CD14-positive monocyte (primary cell): ENCODE measurements around the gene CD200. TPM values are rescaled to one million over a fixed set of nuclear protein-coding genes. Genes with fewer than 3 reads are reported as not detected.

Experiments
- DNase-seq, 3 donors: peaks; one replicate each; pipeline ENCODE4 v3.0.0-alpha.2; 2011 to 2022
- H2AFZ ChIP-seq: 2 replicates; pipeline ENCODE4 v1.6.0; 2012; ENCODE audit warnings: mild to moderate bottlenecking, low read depth, low read length, inconsistent platforms; ENCODE audit not compliant: insufficient read depth, poor library complexity, severe bottlenecking
- H3K27ac ChIP-seq, 2 donors: 1 replicate in 1 of 2; 2 replicates in 1 of 2; pipeline ENCODE4 v1.5.1; 2012 to 2013; ENCODE audit warnings: low read length in 2 of 2, control low read depth in 1 of 2, inconsistent platforms in 1 of 2, low read depth in 1 of 2, mild to moderate bottlenecking in 1 of 2
- H3K27me3 ChIP-seq, 2 donors: one replicate each; pipeline versions ENCODE4 v1.6.0 to v1.6.1; 2011 to 2013; ENCODE audit warnings: low read length in 2 of 2; ENCODE audit not compliant: control insufficient read depth in 2 of 2, insufficient read depth in 2 of 2
- H3K36me3 ChIP-seq, 2 donors: replicated peaks in 1 of 2; 1 replicate in 1 of 2; 2 replicates in 1 of 2; pipeline versions ENCODE4 v1.5.1 to v1.6.1; 2012 to 2013; ENCODE audit warnings: low read length in 2 of 2, control low read depth in 1 of 2, inconsistent platforms in 1 of 2, mild to moderate bottlenecking in 1 of 2; ENCODE audit not compliant: insufficient read depth in 2 of 2, control insufficient read depth in 1 of 2
- H3K4me1 ChIP-seq, 2 donors: 1 replicate in 1 of 2; 2 replicates in 1 of 2; pipeline versions ENCODE4 v1.5.1 to v1.6.1; 2012 to 2013; ENCODE audit warnings: low read length in 2 of 2, control low read depth in 1 of 2, inconsistent platforms in 1 of 2, mild to moderate bottlenecking in 1 of 2, moderate library complexity in 1 of 2; ENCODE audit not compliant: insufficient read depth in 2 of 2, control insufficient read depth in 1 of 2
- H3K4me2 ChIP-seq: replicated peaks from 2 replicates; pipeline ENCODE3; 2012; ENCODE audit warnings: low read length, moderate library complexity, mild to moderate bottlenecking; ENCODE audit not compliant: poor library complexity, severe bottlenecking; ENCODE audit errors: extremely low read depth
- H3K4me3 ChIP-seq, 3 experiments: fragments of 200-600 bp in 1 of 3; sonication (generic) in 1 of 3; replicated peaks in 1 of 3; 1 replicate in 2 of 3; 2 replicates in 1 of 3; pipeline ENCODE4 v1.5.1; 2011 to 2013; ENCODE audit warnings: low read length in 3 of 3, mild to moderate bottlenecking in 3 of 3, control low read depth in 2 of 3, low read depth in 2 of 3, inconsistent platforms in 1 of 3, moderate library complexity in 1 of 3
- H3K79me2 ChIP-seq: 2 replicates; pipeline ENCODE4 v1.6.0; 2012; ENCODE audit warnings: mild to moderate bottlenecking, control low read depth, inconsistent platforms, low read length, moderate library complexity; ENCODE audit not compliant: insufficient read depth
- H3K9ac ChIP-seq: 2 replicates; pipeline ENCODE4 v1.6.0; 2017; ENCODE audit warnings: low read length, mild to moderate bottlenecking; ENCODE audit not compliant: insufficient read depth, poor library complexity, severe bottlenecking
- H3K9me3 ChIP-seq, 2 donors: replicated peaks in 1 of 2; 1 replicate in 1 of 2; 2 replicates in 1 of 2; pipeline versions ENCODE4 v1.5.1 to v1.6.1; 2012 to 2013; ENCODE audit warnings: low read length in 2 of 2, control low read depth in 1 of 2; ENCODE audit not compliant: control insufficient read depth in 1 of 2, insufficient read depth in 1 of 2
- H4K20me1 ChIP-seq: 2 replicates; pipeline ENCODE4 v1.6.0; 2012; ENCODE audit warnings: mild to moderate bottlenecking, low read length, control low read depth, moderate library complexity; ENCODE audit not compliant: insufficient read depth
- H3K27ac Mint-ChIP-seq, 7 donors: one replicate each; pipeline ENCODE4 v1.8.0; 2020; ENCODE audit warnings: mild to moderate bottlenecking in 7 of 7, mixed read lengths in 7 of 7, moderate library complexity in 6 of 7, inconsistent platforms in 2 of 7
- H3K27me3 Mint-ChIP-seq, 3 donors: one replicate each; pipeline ENCODE4 v1.8.0; 2021 to 2022; ENCODE audit warnings: low read depth in 3 of 3, mild to moderate bottlenecking in 3 of 3, mixed read lengths in 3 of 3, moderate library complexity in 3 of 3, inconsistent platforms in 1 of 3
- H3K36me3 Mint-ChIP-seq, 2 donors: one replicate each; pipeline ENCODE4 v1.8.0; 2020; ENCODE audit warnings: mixed read lengths in 2 of 2, inconsistent platforms in 1 of 2, mild to moderate bottlenecking in 1 of 2
- H3K4me1 Mint-ChIP-seq: one replicate; pipeline ENCODE4 v1.8.0; 2020; ENCODE audit warnings: mild to moderate bottlenecking, mixed read lengths
- H3K4me3 Mint-ChIP-seq, 2 donors: one replicate each; pipeline ENCODE4 v1.8.0; 2020; ENCODE audit warnings: mild to moderate bottlenecking in 2 of 2, mixed read lengths in 2 of 2, moderate library complexity in 1 of 2
- H3K9me3 Mint-ChIP-seq, 7 donors: one replicate each; pipeline ENCODE4 v1.8.0; 2020 to 2022; ENCODE audit warnings: mixed read lengths in 7 of 7, mild to moderate bottlenecking in 6 of 7, moderate library complexity in 6 of 7, inconsistent platforms in 2 of 7
- CTCF ChIP-seq: fragments of 200-600 bp; IDR thresholded peaks from one replicate; pipeline ENCODE4 v1.8.0; 2022; ENCODE audit warnings: antibody characterized with exemption, mild to moderate bottlenecking
- WGBS: methylation state at CpG from one replicate; pipeline ENCODE4 v1.1.5; 2013; ENCODE audit warnings: missing lambda C conversion rate; ENCODE audit not compliant: insufficient coverage; 5-methylcytosine and 5-hydroxymethylcytosine counted together
- intact Hi-C, 2 donors: fragments of 100-400 bp; cut with micrococcal nuclease; formaldehyde crosslinking; loops; one replicate each; pipeline versions ENCODE4 v1.15.0 to v1.15.1; 2023
- polyA plus RNA-seq, 3 donors: library from polyadenylated mRNA; depleted of rRNA in 1 of 3; unstranded in 2 of 3; stranded (reverse) in 1 of 3; fragments of 300-500 nt in 2 of 3; fragments of >200 nt in 1 of 3; fragmentation: Illumina TruSeq in 2 of 3; gene quantifications; 1 replicate in 2 of 3; 2 replicates in 1 of 3; pipeline ENCODE4 v1.2.3, GENCODE V29; 2012 to 2021

CD200 gene
- polyA plus RNA-seq, 3 donors = 0.12 to 0.13 TPM; not detected in 1

- H3K4me3 ChIP-seq = no peak overlapping the region
- H3K27me3 ChIP-seq = no peaks in the 10 kb centered on the region
- DNase-seq = no peak
- no peaks in the 10 kb centered on the region for H3K9me3 Mint-ChIP-seq
- H3K27me3 Mint-ChIP-seq = no peaks in the 10 kb centered on the region
- H3K4me2 ChIP-seq = no peak overlapping the region
- no peaks in the 10 kb centered on the region for H3K36me3 ChIP-seq
- no peak overlapping the region for H3K27ac ChIP-seq
- H3K4me1 ChIP-seq = peaks cover 12 to 13% of the 10 kb centered on the region in 2 donors
- intact Hi-C loops = loop anchor here in 1 of 2 donors (10.0 kb wide), 1 partner anchor 183 kb away; no protein-coding TSS in a partner anchor
- no peaks in the 10 kb centered on the region for H4K20me1 ChIP-seq
- H3K9me3 ChIP-seq = no peaks in the 10 kb centered on the region
- TF ChIP-seq CTCF = no peak
- no peak overlapping the region for H2AFZ ChIP-seq
- H3K79me2 ChIP-seq = no peaks in the 10 kb centered on the region
- no peaks in the 10 kb centered on the region for H3K36me3 Mint-ChIP-seq
- no peak overlapping the region for H3K4me3 Mint-ChIP-seq
- no peak overlapping the region for H3K9ac ChIP-seq
- no peak overlapping the region for H3K27ac Mint-ChIP-seq
- no CpG with 5 or more reads among the region's 4 CpGs for WGBS
- H3K4me1 Mint-ChIP-seq = no peaks in the 10 kb centered on the region
Measured at GRCh38 chr3:112307557-112307956, 25.4 kb upstream of the CD200 start.

- H3K27me3 ChIP-seq = no peaks in the 10 kb centered on the region
- no peak overlapping the region for H3K4me2 ChIP-seq
- H3K79me2 ChIP-seq = no peaks in the 10 kb centered on the region
- H4K20me1 ChIP-seq = no peaks in the 10 kb centered on the region
- H3K27ac ChIP-seq = no peak overlapping the region
- H3K4me1 ChIP-seq = peaks cover 10 to 11% of the 10 kb centered on the region in 2 donors
- no peak overlapping the region for H3K9ac ChIP-seq
- Mint-ChIP-seq H3K4me1 (no peaks in the 10 kb centered on the region), H3K9me3 (no peaks in the 10 kb centered on the region), H3K36me3 (no peaks in the 10 kb centered on the region), H3K27me3 (no peaks in the 10 kb centered on the region), H3K27ac (no peak overlapping the region), H3K4me3 (no peak overlapping the region)
- no peak for DNase-seq
- intact Hi-C loops = loop anchor here in 1 of 2 donors (10.0 kb wide), 1 partner anchor 184 kb away; no protein-coding TSS in a partner anchor
- no peak overlapping the region for H2AFZ ChIP-seq
- TF ChIP-seq CTCF = no peak
- no peak overlapping the region for H3K4me3 ChIP-seq
- 78% methylated on average over 3 of the region's 7 CpGs for WGBS
- H3K9me3 ChIP-seq = no peaks in the 10 kb centered on the region
- H3K36me3 ChIP-seq = no peaks in the 10 kb centered on the region
Measured at GRCh38 chr3:112308151-112308911, 24.6 kb upstream of the CD200 start.
